ENCODE measurements around the gene UBE2D1.
"Not testable (repeated sequence)": the region's sequence is repeated elsewhere in the genome, so short reads cannot be mapped to it uniquely, and the experiment has no call there.

The UBE2D1 gene

DNA sequence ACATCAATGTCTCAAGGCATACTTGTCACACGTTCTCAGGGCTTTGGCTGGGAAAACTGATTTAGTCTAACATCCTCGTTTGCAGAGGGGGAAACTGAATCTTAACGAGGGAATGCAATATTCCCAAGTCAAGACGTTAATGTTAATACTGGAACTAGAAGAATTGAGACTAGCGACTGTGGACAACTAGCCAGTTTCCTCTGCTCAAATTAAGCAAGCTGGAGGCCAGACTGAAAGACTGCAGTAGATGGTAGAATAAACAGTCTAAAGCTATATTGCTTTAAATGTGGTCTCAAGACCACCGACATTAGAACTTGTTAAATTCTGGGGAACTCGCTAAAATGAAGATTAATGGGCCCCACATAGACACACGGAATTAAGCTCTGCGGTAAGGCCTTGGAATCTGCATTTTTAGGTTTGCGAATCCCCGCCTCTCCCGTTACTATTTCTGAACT, 49.8 kb downstream of the UBE2D1 start:
- no peak for FAIRE-seq

DNA sequence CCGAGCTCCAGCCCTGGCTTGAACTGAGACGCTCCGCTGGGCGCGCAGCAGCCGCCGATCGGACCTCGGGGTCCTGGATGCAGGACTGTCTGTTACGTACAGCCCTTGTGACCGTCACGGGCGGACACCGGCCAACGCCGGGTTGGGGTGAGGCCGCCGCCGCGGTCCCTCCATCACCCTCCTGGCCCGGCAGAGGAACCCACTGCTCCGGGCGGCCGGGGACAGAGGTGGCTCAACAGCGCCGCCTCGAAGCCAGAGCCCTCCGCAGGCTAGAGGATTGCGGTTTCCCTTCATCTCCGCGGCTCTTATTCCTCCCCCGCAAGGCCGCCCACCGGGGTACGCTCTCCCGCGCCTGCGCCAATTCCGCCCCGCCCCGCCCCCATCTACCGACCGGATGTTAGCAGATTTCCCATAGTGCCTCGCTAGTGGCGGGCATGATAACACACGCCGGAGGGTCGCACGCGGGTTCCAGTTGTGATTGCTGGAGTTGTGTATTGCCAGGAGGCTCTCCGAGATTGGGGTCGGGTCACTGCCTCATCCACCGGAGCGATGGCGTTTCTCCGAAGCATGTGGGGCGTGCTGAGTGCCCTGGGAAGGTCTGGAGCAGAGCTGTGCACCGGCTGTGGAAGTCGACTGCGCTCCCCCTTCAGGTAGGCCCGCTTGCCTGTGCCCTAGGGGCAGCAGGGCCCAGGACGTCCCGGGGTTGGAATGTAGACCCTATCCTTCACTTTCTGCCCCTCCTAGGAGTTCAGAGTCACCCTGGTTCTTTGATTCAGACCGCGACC, 50.4 kb downstream of the UBE2D1 start, which contains the start of gene TFAM:
Gene TFAM (plus strand): TSS at position 412 of the 785 bp plus-strand sequence. CDS start 138 bp downstream, at position 550.
- FAIRE-seq = no peak

DNA sequence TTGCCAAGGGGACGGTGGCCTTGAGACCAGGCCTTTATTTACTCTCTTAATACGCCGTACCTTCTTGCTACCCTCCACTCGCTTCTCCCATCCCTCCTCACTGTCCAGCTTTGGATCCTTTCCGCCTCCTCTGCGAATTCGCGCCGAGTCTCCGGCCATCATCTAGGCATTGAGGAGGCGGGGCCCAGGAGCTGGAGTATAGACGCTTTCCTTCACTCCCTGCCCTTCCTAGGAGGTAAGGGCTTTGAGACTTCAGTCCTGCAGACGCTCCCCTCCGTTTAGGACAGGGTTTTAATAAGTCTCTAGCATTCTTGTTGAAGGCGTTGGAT, 50.9 kb downstream of the UBE2D1 start:
- no peak for FAIRE-seq

DNA sequence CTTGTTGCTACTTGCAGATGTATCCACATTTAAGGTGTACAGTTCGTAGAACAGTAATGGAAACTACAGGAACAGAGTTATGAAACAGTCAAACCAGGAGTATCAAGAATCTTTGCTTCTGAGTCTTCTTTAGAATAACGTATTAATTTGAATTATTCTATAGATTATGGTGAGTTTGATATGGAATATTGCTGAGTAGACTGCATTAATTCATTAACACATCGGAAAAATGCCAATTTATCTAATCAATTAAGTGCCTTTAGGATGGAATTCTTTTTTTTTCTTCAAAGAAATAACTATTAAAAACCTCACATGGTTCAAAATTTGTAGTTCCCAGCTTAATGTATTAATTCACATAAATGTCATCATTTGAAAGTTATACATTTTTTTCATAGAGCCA, 54.2 kb downstream of the UBE2D1 start:
- FAIRE-seq = no peak

DNA sequence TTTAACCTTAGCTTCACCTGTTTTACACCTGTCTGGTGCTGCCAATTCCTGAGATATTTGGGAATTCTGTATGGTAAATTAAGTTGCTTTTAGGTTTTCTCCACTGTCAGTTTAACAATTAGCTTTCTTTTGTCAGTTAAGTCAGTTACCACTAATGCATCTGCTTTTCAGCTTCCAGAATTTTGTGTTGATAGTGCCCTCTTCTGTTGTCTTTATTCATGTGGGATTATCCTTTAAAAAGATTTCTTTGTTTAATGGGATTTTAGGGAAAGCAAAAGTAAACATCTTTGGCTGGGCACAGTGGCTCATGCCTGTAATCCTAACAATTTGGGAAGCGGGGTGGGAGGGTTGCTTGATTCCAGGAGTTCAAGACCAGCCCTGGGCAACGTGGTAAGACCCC, 58.5 kb downstream of the UBE2D1 start:
- no peak for FAIRE-seq

DNA sequence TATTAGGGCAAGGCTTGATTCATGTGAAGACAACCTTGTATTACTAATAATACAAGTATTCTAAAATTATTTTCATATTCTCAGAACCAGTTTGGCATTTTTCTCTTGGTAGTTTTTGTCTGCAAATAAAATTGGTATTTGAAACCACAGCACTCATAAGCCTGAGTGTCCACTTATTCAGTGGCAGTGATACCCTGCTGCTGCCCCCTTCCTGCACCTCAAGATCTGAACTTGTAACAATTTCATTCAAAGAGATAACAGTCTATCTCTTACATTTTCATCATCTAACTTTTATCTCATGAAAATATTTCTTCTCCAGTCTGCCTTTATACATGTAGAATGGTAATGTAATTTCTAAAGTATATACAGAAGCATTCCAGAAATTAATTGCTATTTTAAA, 59.7 kb downstream of the UBE2D1 start:
- no peak for FAIRE-seq

DNA sequence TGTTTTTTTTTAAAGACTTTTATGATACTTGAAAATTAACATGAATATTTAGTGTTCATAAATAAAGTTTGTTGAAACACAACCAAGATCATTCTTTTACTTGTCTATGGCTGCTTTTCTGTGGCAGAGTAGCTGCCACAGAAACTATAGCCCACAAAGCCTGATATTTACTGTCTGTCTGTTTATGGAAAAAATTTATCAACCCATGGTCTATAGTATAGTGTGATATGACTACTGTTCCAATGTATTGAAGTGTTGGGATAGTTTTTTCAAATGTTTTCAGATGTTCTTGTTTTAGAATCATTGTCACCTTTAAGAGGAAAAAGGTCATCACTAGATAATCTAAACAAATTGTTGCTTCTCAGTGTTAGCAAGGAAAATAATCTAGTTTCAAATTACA, 61.3 kb downstream of the UBE2D1 start:
- no peak for FAIRE-seq

DNA sequence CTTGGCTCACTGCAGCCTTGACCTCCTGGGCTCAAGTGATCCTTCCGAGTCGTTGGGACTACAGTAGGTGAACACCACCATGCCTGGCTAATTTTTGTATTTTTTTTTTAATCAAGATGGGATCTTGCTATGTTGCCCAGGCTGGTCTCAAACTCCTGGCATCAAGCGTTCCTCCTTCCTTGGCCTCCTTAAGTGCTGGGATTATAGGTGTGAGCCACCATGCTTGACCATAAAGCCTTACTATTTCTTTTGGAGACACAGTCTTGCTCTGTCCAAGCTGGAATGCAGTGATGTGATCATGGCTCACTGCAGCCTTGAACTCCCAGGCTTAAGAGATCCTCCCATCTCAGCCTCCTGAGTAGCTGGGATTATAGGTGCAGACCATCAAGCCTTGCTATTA, 63.0 kb downstream of the UBE2D1 start:
- FAIRE-seq = no peak

DNA sequence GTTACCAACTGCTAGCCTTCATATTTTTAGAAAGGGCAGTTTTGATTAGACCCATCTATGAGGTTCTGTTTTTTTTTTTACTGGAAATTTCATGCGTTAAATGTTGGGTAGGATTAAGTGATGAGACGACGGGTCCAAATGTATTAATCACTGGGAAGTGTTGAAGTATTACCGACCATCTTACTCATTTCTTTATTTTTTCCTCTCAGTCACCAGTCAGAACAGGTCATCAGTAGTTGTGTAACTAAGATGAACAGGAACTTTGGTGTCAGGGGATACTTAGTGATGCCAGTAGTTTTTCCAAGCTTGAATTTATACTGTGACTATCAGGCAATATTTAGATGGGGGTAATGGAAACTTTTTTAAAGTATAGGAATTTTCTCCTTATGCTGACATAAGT, 64.6 kb downstream of the UBE2D1 start:
- no peak for FAIRE-seq

DNA sequence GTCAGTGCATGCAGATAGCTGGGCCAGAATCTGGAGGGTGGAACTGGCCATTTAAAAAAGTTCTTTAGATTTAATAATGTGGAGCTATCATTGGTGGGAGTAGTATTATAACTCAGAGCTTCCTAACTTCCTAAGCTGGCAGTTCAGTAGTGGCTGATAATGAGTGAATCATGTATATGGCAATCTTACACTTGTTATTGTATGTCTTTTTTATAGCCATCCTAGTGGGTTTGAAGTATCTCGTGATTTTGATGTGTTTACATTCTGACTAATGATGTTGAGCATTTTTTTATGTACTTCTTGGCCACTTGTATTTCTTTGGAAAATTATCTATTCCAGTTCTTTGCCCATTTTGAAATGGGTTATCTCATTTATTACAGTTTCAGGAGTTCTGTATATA, 65.8 kb downstream of the UBE2D1 start:
- FAIRE-seq = no peak

DNA sequence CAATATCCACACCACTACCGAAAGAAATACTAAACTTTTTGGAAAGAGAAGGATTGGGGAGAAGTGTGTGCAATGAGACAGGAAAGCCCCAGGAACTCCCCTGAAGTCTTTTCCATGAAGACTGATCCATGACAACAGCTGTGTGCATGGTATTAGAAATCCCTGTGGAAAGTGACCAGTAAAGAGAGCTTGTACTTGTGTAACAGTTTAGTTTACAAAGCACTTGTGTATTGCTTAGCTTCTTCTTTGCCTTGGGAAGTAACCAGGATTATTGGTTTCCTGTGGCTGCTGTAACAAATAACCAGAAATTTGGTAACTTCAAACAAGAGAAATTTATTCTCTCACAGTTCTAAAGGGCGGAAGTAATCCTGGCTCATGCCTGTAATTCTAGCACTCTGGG, 69.2 kb downstream of the UBE2D1 start:
- no peak for FAIRE-seq

DNA sequence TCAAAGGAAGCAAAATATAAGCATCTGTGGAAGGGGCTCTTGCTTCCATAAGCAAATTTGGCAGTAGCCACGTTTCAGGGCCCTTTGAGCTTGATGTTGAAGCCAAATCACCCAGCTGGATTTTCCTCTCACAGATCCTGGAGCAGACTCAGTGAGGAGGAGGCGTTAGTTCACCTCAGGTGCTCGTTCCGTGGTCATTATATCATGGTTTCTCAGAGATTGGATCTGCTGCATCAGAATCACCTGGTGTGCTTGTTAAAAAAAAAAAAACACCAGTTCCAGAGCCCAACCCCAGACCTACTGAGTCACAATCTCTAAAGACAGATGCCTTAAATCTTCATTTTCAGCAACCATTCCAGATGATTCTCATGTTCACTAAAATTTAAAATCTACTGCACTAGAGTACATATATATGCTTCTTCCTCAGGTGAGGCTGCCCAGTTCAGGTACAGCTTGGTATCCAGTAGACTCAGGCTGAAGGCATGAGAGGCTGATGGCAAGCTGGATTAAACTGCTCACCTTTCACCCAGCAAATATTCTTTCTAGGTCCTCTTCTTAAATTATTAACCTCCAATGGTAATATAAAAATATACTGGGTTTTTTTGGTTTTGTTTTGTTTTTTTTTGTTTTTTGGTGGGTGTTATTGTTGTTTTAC, 75.3 kb downstream of the UBE2D1 start:
- FAIRE-seq = no peak

DNA sequence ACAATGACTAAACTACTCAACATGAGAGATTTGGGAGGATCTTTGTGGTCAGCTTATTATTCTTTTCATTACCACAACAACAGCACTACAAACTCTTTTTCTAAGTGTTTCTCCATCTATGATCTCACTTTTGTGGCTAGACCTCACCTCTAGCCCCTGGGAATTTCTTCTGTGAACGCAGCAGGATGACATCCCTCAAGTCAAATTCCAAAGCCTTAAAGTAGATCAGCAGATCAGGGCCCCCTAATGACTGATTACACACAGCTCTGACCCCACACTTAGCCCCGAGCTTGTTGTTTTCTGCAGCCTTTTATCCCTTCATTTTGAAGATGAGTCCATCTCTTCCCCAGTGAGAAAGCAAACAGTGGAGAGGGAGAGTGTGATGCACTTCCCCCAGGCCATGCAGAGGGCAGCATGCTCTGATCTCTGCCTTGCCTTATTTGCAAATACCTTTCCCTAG, 77.7 kb downstream of the UBE2D1 start:
- FAIRE-seq = no peak

DNA sequence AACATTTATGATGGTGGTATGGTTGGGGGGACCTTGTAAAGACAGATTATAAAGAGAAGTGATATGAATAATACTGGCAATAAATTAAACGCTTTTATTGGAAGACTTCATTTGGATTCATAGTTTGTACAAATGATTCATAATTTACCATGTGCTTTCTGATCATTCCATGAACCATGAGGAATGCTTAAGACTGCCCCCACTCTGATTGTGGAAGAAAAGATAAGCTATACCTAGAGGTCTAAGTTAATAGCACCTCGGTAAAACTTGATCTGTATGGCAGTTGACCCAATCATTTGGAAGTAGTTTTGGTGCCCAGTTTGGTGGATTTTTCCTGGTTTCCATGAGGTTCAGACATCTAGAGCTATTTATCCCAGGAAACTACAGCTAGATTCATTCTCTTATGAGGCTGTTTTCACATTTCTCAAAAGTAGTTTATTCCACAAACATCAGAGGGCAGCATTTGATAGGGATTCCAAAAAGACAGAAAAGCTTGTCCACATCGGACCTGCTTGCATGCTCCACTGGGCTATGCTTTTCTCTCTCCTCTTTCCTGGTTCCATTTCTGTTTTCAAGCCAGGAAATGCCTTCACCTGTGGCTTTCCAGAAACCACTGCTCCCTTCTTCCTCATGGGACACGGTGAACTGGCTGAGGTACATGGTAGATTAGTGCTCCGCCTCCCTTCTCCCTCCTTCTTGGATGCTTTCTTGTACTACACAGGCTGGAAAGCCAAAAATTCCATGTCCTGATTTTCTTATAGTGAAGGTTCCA, 79.7 kb downstream of the UBE2D1 start:
- FAIRE-seq = no peak

DNA sequence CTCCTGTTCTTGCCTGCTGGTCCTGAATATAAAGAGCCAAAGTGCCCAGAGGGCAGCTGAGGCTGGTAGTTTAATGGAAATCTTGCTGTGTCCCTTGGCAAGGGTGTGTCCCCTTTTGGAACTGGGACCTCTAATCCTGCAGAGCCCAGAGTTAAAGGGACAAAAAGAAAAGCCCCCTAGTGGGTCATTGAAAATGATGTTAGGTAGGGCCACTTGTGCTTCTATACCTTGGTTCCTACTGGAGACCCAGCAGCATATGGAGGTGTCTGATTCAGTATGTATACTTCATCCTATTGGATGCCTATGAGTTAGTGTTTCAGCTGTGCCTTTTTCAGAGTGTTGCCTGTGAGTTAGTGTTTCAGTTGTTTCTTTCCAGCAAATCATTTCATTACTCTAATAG, 81.0 kb downstream of the UBE2D1 start:
- FAIRE-seq = no peak

DNA sequence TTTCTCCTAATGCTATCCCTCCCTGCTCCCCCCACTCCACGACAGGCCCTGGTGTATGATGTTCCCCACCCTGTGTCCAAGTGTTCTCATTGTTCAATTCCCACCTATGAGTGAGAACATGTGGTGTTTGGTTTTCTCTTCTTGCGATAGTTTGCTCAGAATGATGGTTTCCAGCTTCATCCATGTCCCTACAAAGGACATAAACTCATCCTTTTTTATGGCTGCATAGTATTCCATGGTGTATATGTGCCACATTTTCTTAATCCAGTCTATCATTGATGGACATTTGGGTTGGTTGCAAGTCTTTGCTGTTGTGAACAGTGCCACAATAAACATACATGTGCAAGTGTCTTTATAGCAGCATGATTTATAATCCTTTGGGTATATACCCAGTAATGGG, 83.1 kb downstream of the UBE2D1 start:
- not testable (repeated sequence) for FAIRE-seq

Measured in endometrium (tissue), 2 donors.